SW480 (cell line): Measurements from ENCODE around the gene DAND5.
"Not testable (repeated sequence)": the region's sequence is repeated elsewhere in the genome, so short reads cannot be mapped to it uniquely, and the experiment has no call there.

ENCODE experiments used
- DNase-seq: peaks from one replicate; pipeline ENCODE4 v3.0.0-alpha.2; 2016; ENCODE audit warnings: low spot score

DAND5 gene

GRCh38 chr19:12967907-12968306 is 1.5 kb upstream of the DAND5 start:
- DNase-seq: no peak

GRCh38 chr19:12970070-12970820 is 869 bp downstream of the DAND5 start:
- DNase-seq: no peak

DNA sequence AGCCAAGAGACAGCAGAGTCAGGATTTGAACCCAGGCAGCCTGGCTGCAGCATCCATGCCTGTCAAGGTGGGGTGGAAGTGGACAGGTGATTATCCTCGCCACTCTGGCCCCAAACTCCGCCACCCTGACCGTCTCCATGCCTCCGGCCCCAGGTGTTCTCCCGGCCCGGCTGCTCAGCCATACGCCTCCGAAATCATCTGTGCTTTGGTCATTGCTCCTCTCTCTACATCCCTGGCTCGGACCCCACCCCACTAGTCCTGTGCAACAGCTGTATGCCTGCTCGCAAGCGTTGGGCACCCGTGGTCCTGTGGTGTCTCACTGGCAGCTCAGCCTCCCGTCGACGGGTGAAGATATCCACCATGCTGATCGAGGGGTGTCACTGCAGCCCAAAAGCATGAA is 3.9 kb downstream of the DAND5 start:
- no peak for DNase-seq

DNA sequence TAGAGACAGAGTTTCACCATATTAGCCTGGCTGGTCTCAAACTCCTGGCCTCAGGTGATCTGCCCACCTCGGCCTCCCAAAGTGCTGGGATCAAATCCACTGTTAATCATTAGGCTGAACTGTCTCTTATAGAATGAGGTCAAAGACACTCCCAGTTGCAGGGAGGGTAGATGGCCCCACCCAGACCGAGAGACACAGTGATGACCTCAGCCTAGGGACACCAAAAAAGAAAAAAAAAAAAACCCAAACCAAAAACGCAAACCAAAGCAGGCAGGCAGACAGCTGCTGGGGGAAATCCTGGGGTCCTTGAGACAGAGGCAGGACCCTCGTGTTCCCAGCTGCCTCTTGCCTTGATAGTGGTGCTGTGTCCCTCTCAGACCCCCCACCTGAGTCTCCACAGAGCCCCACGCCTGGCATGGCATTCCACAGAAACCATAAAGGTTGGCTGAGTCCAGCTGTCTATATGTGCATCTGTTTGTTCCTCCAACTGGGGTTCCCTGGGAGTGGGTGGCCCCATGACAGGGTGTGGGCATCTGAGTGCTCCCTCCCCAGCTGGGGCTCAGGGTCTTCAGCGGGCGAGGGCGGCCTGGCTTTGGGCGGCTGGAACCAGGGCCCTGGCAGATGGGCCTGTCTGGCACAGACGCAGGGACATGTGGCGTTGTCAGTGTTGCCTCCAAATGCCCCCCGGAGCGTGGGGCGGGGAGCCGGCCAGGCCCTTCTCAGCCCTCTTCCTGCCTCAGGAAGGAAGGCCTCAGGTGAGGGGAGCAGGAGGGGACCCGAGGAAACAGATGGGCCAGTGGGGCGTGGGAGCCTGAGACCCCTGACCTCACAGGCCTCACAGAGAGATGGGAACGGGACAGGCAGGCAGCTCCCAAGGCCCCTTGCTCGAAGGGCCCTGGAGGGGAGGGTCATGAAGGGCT is 5.2 kb downstream of the DAND5 start:
- DNase-seq: peak; percentile 51

GRCh38 chr19:12975221-12975741 is 5.9 kb downstream of the DAND5 start:
- no peak for DNase-seq

DNA sequence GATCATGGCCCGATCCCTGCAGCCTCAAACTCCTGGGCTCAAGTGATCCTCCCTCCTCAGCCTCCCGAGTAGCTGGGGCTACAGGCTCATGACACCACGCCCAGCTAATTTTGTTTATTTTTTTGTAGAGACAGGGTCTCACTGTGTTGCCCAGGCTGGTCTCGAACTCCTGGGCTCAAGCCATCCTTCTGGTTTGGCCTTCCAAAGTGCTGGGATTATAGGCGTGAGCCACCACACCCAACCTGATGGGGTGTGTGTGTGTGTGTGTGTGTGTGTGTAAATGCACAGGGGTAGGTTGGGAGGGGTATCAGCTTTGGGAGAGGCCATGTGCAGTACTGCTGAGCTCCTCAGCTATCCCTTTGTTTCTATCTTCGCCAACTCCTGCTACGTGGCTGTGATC is 6.7 kb downstream of the DAND5 start:
- DNase-seq: not testable (repeated sequence)

- DNase-seq: no peak
Observed at GRCh38 chr19:12979974-12980373, 10.6 kb downstream of the DAND5 start.

GRCh38 chr19:12982648-12983047 is 13.3 kb downstream of the DAND5 start:
- DNase-seq: no peak

DNA sequence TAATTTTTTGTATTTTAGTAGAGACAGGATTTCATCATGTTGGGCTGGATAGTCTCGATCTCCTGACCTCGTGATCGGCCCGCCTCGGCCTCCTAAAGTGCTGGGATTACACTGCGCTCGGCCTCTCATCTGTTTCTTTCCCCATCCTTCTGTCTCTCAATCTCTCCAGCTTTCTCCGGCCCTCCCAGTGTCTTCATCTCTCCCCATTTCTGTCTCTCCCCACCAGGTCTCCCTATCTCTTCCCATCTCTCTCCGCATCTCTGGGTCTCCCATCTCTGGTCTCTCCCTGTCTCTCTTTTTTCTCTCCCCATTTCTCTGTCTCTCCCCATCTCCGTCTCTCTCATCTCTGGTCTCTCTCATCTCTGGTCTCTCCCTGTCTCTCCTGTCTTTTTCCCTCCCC is 13.7 kb downstream of the DAND5 start:
- DNase-seq: no peak

GRCh38 chr19:12983542-12984142 is 14.3 kb downstream of the DAND5 start:
- DNase-seq: peak; percentile 43

GRCh38 chr19:12984143-12984627 is 14.8 kb downstream of the DAND5 start:
- DNase-seq: no peak

GRCh38 chr19:12984683-12985048 is 15.3 kb downstream of the DAND5 start:
- no peak for DNase-seq

DNA sequence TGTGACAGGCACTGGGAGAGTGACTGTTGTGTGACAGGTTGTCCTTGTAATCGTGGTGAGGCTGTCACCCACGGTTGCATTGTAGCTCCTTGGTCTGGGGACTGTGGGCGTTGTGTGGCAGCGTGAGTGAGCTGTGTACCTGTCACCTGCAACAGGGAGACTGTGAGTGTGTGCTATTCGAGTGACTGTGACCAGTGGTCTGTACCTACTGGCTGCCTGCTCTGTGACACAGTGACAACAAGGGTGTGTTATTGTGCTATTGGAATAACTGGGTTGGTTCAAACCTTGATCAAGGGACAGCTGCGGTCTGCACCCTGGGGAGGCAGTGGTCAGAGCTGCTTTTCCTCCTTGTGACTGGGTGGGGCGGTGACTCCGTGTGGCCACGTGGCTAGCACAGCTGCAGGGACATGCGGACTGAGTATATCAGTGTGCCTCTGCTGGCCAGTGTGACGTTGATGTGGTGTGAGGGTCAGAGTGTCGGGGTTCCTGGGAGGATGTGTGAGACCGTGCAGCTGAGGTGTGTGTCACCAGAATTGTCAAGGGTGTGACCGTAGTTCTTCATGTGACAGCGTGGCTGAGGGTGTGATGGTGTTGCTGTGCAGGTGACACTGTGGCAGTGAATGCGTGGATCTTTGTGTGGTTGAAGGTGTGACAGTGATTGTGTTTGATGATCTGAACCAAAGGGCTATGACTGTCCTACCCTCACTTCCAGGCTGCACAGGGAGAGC is 15.8 kb downstream of the DAND5 start:
- DNase-seq: peak; percentile 93

DNA sequence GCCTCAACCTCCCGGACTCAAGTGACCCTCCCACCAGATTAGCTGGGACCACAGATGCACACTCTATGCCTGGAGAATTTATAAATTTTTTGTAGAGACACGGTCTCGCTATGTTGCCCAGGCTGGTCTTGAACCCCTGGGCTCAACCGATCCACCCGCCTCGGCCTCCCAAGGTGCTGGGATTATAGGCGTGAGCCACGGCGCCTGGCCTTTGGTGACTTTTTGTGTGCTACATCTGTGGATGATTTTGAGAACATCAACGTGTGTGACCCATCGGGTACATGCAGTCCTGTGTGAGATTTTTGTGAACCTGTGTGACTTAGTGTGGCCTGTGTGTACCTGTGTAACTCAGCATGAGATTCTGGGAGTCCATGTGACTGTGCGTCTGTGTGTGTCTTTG is 17.4 kb downstream of the DAND5 start:
- DNase-seq: no peak

DNA sequence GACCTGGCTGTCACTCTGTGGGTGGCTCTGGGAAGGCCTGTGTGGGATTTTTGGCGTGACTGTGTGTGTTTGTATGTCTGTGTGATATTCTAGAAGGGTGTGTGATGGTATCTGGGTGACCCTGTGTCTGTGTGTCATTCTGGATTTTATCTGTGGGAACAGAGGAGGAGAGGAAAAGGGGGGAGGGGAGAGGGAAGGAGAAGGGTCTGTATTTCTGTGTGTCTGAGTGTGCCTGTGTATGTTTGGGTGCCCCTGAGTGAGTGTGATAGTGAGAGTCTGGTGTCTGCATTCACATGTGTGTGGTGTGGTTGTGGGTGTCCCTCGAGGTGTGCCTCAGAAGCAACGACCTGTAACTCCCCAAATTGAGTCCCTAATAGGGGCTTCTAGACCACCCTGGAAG is 17.8 kb downstream of the DAND5 start:
- DNase-seq: no peak

- DNase-seq: peak; percentile 41
Observed at GRCh38 chr19:12987781-12988180, 18.4 kb downstream of the DAND5 start.

- DNase-seq: no peak
Observed at GRCh38 chr19:12990431-12990830, 21.1 kb downstream of the DAND5 start.

GRCh38 chr19:12990853-12991252 is 21.5 kb downstream of the DAND5 start:
- no peak for DNase-seq

DNA sequence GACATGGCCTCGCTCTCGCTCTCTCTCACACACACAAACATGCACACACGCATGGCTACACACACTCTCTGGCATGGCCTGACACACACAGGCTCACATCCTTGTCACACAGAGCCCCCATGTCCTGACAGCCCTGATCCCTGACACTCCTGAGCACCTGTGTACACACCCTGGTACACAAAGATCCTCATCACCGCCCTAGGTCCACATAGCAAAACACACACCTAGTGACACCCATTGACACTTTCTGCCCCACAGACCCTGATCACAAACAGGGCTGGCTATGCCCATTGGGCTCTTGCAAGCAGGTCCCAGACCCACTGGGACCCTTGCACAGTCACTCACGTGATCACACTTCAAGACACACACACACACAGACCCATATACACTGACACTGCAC is 21.9 kb downstream of the DAND5 start:
- no peak for DNase-seq

DNA sequence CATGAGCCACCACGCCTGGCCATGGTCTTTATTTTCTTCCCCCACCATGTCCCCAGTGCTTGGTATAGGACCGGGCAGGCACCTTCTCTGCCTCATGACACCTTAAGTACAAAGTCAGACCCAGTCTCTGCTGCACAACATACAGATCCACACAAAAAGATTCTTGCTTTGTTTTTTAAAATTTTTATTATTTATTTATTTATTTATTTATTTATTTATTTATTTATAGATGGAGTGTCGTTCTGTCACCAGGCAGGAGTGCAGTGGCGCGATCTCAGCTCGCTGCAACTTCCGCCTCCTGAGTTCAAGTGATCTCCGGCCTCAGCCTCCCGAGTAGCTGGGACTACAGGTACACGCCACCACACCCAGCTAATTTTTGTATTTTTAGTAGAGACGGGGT is 23.4 kb downstream of the DAND5 start:
- DNase-seq: no peak

- no peak for DNase-seq
Observed at GRCh38 chr19:12993562-12993961, 24.2 kb downstream of the DAND5 start.
